Stomach (tissue), 9 donors: ENCODE data around the gene DMP1. TPM values are rescaled to one million over a fixed set of nuclear protein-coding genes. Genes with fewer than 3 reads are reported as not detected.
A peak's percentile ranks its signal among the peaks of the same experiment; 100 is the strongest.

Source experiments
- DNase-seq, 2 donors: peaks; one replicate each; pipeline versions ENCODE4 v3.0.0 to v3.0.0-alpha.2; 2013 to 2019
- H3K27ac ChIP-seq, 5 donors: fragments of 200-600 bp in 4 of 5; sonication (generic) in 4 of 5; one replicate each; pipeline ENCODE4 v1.5.1; 2013 to 2019; ENCODE audit warnings: mild to moderate bottlenecking in 1 of 5, moderate library complexity in 1 of 5
- H3K27me3 ChIP-seq, 3 donors: fragments of 200-600 bp; sonication (generic); one replicate each; pipeline ENCODE4 v1.5.1; 2017 to 2019; ENCODE audit warnings: mixed run types in 1 of 3
- H3K36me3 ChIP-seq, 4 donors: fragments of 200-600 bp; sonication (generic); 1 replicate in 3 of 4; 2 replicates in 1 of 4; pipeline ENCODE4 v1.5.1; 2016 to 2019
- H3K4me1 ChIP-seq, 4 donors: fragments of 200-600 bp; sonication (generic); one replicate each; pipeline ENCODE4 v1.5.1; 2016 to 2019
- H3K4me3 ChIP-seq, 4 donors: fragments of 200-600 bp; sonication (generic) in 3 of 4; one replicate each; pipeline ENCODE4 v1.5.1; 2016 to 2019; ENCODE audit warnings: mild to moderate bottlenecking in 1 of 4
- H3K9me3 ChIP-seq, 4 donors: fragments of 200-600 bp; sonication (generic); one replicate each; pipeline ENCODE4 v1.5.1; 2016 to 2019
- CTCF ChIP-seq, 7 experiments: fragments of 450-650 bp in 4 of 7; fragments of 200-600 bp in 3 of 7; sonication (generic) in 3 of 7; IDR thresholded peaks; one replicate each; pipeline ENCODE4 v1.5.1; 2016 to 2019; ENCODE audit warnings: antibody characterized with exemption in 7 of 7, control low read depth in 2 of 7, mild to moderate bottlenecking in 1 of 7
- EP300 ChIP-seq: sonication (generic); formaldehyde crosslinking; IDR thresholded peaks from one replicate; pipeline ENCODE4 v1.6.1; 2017; ENCODE audit warnings: antibody characterized with exemption
- POLR2A ChIP-seq, 4 donors: fragments of 450-650 bp; IDR thresholded peaks; one replicate each; pipeline ENCODE4 v1.6.1; 2016; ENCODE audit warnings: antibody characterized with exemption in 4 of 4, control low read depth in 2 of 4, mild to moderate bottlenecking in 1 of 4, moderate library complexity in 1 of 4
- POLR2AphosphoS5 ChIP-seq, 3 donors: sonication (generic); formaldehyde crosslinking; IDR thresholded peaks; one replicate each; pipeline ENCODE4 v1.6.1; 2016; ENCODE audit warnings: antibody characterized with exemption in 3 of 3
- WGBS, 5 donors: extraction: QIAGEN DNeasy Blood & Tissue Kit in 3 of 5; methylation state at CpG; one replicate each; pipeline versions ENCODE4 v1.1.5 to v1.1.7; 2013 to 2018; 5-methylcytosine and 5-hydroxymethylcytosine counted together
- intact Hi-C: fragments of 100-400 bp; cut with DNase I; formaldehyde crosslinking; loops from one replicate; pipeline ENCODE4 v1.15.1; 2023; ENCODE audit warnings: low total_unique reads
- polyA plus RNA-seq, 3 donors: library from polyadenylated mRNA; stranded (reverse); fragments of 200-250 nt; gene quantifications; one replicate each; pipeline ENCODE4 v1.2.3, GENCODE V29; 2013
- total RNA-seq, 5 donors: library from RNA; depleted of rRNA; stranded (reverse); fragments of >200 nt; gene quantifications; one replicate each; pipeline versions ENCODE4 v1.1.0 to v1.2.3, GENCODE V29; 2014 to 2016
- donor health status: healthy with polysubstance abuse.
- donor health status: Bipolar disorder and iron deficiency.
- donor health status: healthy.

The DMP1 gene
- total and polyA plus RNA-seq, 8 donors: not detected

GRCh38 chr4:87616268-87616667, 33.8 kb upstream of the DMP1 start:
- no peak overlapping the region for H3K4me3 ChIP-seq
- H3K36me3 ChIP-seq: no peaks in the 10 kb centered on the region
- H3K9me3 ChIP-seq: no peaks in the 10 kb centered on the region
- H3K27me3 ChIP-seq: no peaks in the 10 kb centered on the region
- WGBS, 5 donors: 67 to 80% (median 75%) methylated on average over 8 to 9 of the region's 9 CpGs
- no peak for DNase-seq
- no peak overlapping the region for H3K27ac ChIP-seq
- no peaks in the 10 kb centered on the region for H3K4me1 ChIP-seq
- intact Hi-C loops: no loop called here
- TF ChIP-seq POLR2AphosphoS5 (IDR thresholded peaks at IDR 0.05) (no peak), POLR2A (IDR thresholded peaks at IDR 0.05) (no peak), CTCF (IDR thresholded peaks at IDR 0.05) (no peak)

GRCh38 chr4:87620086-87620485, 30.0 kb upstream of the DMP1 start:
- Histone ChIP-seq H3K27me3 (no peaks in the 10 kb centered on the region), H3K36me3 (no peaks in the 10 kb centered on the region), H3K4me1 (no peaks in the 10 kb centered on the region), H3K9me3 (no peaks in the 10 kb centered on the region), H3K4me3 (no peak overlapping the region), H3K27ac (peak overlapping the region in 3 of 5 donors; percentile 25 to 66 (median 44))
- intact Hi-C loops: no loop called here
- no peak for DNase-seq
- WGBS, 5 donors: 75 to 91% (median 87%) methylated on average over 6 of the region's 6 CpGs
- TF ChIP-seq POLR2AphosphoS5 (IDR thresholded peaks at IDR 0.05) (no peak), CTCF (IDR thresholded peaks at IDR 0.05) (no peak), POLR2A (IDR thresholded peaks at IDR 0.05) (no peak), EP300 (no peak)

GRCh38 chr4:87620491-87620890, 29.6 kb upstream of the DMP1 start:
- peak in 1 of 3 donors; percentile 17 for TF ChIP-seq POLR2AphosphoS5 (IDR thresholded peaks at IDR 0.05)
- TF ChIP-seq CTCF (IDR thresholded peaks at IDR 0.05): no peak
- Histone ChIP-seq H3K4me3 (no peak overlapping the region), H3K27me3 (no peaks in the 10 kb centered on the region), H3K9me3 (no peaks in the 10 kb centered on the region), H3K36me3 (no peaks in the 10 kb centered on the region), H3K4me1 (no peaks in the 10 kb centered on the region), H3K27ac (peak overlapping the region in 4 of 5 donors; percentile 22 to 66 (median 34))
- intact Hi-C loops: no loop called here
- no peak for DNase-seq

GRCh38 chr4:87622303-87622702, 27.8 kb upstream of the DMP1 start:
- TF ChIP-seq POLR2A (IDR thresholded peaks at IDR 0.05): no peak
- no peak for TF ChIP-seq EP300
- no peak for TF ChIP-seq POLR2AphosphoS5 (IDR thresholded peaks at IDR 0.05)
- no peak for TF ChIP-seq CTCF (IDR thresholded peaks at IDR 0.05)
- H3K9me3 ChIP-seq: no peaks in the 10 kb centered on the region
- H3K27ac ChIP-seq: no peak overlapping the region
- H3K36me3 ChIP-seq: no peaks in the 10 kb centered on the region
- H3K27me3 ChIP-seq: no peaks in the 10 kb centered on the region
- H3K4me3 ChIP-seq: no peak overlapping the region
- no peak for DNase-seq
- 78 to 89% (median 87%) methylated on average over 8 of the region's 8 CpGs for WGBS, 5 donors
- intact Hi-C loops: no loop called here
- H3K4me1 ChIP-seq: no peaks in the 10 kb centered on the region

- Histone ChIP-seq H3K27ac (no peak overlapping the region), H3K4me1 (no peaks in the 10 kb centered on the region), H3K4me3 (no peak overlapping the region), H3K36me3 (no peaks in the 10 kb centered on the region), H3K27me3 (no peaks in the 10 kb centered on the region), H3K9me3 (no peaks in the 10 kb centered on the region)
- intact Hi-C loops: no loop called here
- TF ChIP-seq EP300 (no peak), CTCF (IDR thresholded peaks at IDR 0.05) (no peak), POLR2AphosphoS5 (IDR thresholded peaks at IDR 0.05) (no peak), POLR2A (IDR thresholded peaks at IDR 0.05) (no peak)
- DNase-seq: no peak
- WGBS, 5 donors: 60 to 73% (median 70%) methylated on average over 2 of the region's 2 CpGs
Observed at GRCh38 chr4:87624698-87625097, 25.4 kb upstream of the DMP1 start.
